Measurements from ENCODE around the gene SLC22A31. TPM values are rescaled to one million over a fixed set of nuclear protein-coding genes. Genes with fewer than 3 reads are reported as not detected.

SLC22A31 gene
- total RNA-seq, 1 donor from 2014 or later = not detected

DNA sequence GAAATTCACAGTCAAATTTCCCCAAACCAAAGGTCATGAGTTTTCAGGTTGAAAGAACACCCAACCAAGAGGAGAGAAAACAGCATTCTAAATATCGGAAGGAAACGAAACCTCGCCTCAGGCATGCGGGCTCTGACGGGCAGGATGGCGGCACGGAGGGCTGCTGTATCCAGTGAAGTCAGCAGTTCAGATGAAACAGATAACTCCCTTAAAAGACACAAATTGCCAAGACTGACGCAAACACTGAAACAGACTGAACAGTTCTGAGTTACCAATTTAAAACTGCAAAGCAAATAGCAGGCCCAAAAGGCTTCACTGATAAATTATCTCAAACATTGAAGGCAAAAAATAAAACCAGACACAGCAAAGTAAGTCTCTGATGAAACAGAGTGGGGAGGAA lies 49.4 kb downstream of the SLC22A31 start:
- Mint-ChIP-seq H3K9me3 (ENCODE audit: unreplicated experiment) (no peaks in the 10 kb centered on the region), H3K4me3 (ENCODE audit: unreplicated experiment) (no peak overlapping the region), H3K27ac (ENCODE audit: unreplicated experiment) (no peak overlapping the region), H3K27me3 (ENCODE audit: unreplicated experiment) (no peaks in the 10 kb centered on the region), H3K4me1 (ENCODE audit: unreplicated experiment) (peaks cover 16% of the 10 kb centered on the region), H3K36me3 (ENCODE audit: unreplicated experiment) (peaks cover 26% of the 10 kb centered on the region)
- no peak for DNase-seq (ENCODE audit: extremely low spot score, unreplicated experiment)
- no peak for TF ChIP-seq CTCF (IDR thresholded peaks at IDR 0.05)

DNA sequence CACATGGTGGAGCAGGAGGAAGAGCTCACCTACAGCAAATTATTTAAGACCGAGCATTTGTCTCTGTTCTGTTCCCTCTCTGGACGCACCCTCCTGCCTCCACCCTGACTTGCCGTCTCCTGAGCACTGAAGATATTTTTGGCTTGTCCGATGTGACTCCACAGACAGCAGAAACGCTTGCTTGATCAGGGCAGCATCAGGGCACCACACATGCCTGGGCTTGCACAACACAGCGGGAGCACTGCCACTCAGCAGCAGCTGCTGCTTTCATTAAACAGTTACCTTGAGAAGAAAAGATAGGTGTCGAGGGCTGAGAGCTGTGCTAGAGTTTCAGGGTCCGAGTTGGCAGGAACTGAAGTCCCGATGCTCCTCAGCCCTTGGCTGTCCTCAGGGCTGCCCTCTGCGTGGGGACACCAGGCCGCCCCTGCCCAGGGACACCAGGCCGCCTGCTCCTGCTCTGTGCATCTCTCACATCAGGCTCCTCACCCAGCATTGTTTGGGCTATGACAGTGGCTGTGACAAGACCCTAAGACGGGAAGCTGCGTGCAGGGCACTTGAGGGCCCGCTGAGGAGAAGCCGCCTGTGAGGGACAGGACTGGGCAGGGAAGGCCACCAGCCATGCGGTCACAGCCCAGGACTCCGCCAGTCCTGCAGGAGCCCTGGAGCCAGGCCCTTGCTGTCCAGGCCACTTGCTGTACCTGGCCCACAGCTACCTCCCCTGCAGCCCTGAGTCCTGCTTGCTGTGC lies 50.1 kb downstream of the SLC22A31 start:
- H3K4me3 Mint-ChIP-seq (ENCODE audit: unreplicated experiment) = no peak overlapping the region
- peaks cover 9% of the 10 kb centered on the region for H3K4me1 Mint-ChIP-seq (ENCODE audit: unreplicated experiment)
- H3K27me3 Mint-ChIP-seq (ENCODE audit: unreplicated experiment) = no peaks in the 10 kb centered on the region
- peaks cover 26% of the 10 kb centered on the region for H3K36me3 Mint-ChIP-seq (ENCODE audit: unreplicated experiment)
- no peak for TF ChIP-seq CTCF (IDR thresholded peaks at IDR 0.05)
- no peaks in the 10 kb centered on the region for H3K9me3 Mint-ChIP-seq (ENCODE audit: unreplicated experiment)
- no peak overlapping the region for H3K27ac Mint-ChIP-seq (ENCODE audit: unreplicated experiment)
- DNase-seq (ENCODE audit: extremely low spot score, unreplicated experiment) = no peak

DNA sequence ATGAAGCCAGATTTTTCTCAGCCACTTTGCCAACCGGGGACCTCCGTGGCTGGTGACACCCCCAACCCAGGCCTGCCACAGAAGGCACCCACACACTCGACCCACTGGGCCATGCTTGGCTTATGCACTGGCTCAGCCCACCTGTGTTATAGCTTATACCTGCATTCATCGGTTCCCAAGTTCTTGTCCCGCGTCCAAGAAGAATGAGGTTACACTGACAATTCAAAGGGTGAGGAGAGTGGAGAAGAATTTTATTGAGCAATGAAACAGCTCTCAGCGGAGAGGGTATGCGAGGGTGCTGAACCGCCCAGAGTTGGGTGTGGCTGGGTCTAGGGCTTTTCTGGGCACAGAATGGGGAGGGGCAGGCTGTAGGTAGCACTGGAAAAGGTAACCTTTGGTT lies 51.0 kb downstream of the SLC22A31 start:
- Mint-ChIP-seq H3K36me3 (ENCODE audit: unreplicated experiment) (peaks cover 26% of the 10 kb centered on the region), H3K9me3 (ENCODE audit: unreplicated experiment) (no peaks in the 10 kb centered on the region), H3K4me3 (ENCODE audit: unreplicated experiment) (no peak overlapping the region), H3K27me3 (ENCODE audit: unreplicated experiment) (no peaks in the 10 kb centered on the region), H3K4me1 (ENCODE audit: unreplicated experiment) (no peaks in the 10 kb centered on the region), H3K27ac (ENCODE audit: unreplicated experiment) (no peak overlapping the region)
- DNase-seq (ENCODE audit: extremely low spot score, unreplicated experiment) = no peak
- no peak for TF ChIP-seq CTCF (IDR thresholded peaks at IDR 0.05)

GRCh38 chr16:89147085-89147817 lies 53.1 kb downstream of the SLC22A31 start:
- no peak for DNase-seq (ENCODE audit: extremely low spot score, unreplicated experiment)
- no peak for TF ChIP-seq CTCF (IDR thresholded peaks at IDR 0.05)
- H3K4me3 Mint-ChIP-seq (ENCODE audit: unreplicated experiment) = no peak overlapping the region
- H3K27ac Mint-ChIP-seq (ENCODE audit: unreplicated experiment) = no peak overlapping the region
- H3K4me1 Mint-ChIP-seq (ENCODE audit: unreplicated experiment) = no peaks in the 10 kb centered on the region
- no peaks in the 10 kb centered on the region for H3K9me3 Mint-ChIP-seq (ENCODE audit: unreplicated experiment)
- peaks cover 23% of the 10 kb centered on the region for H3K36me3 Mint-ChIP-seq (ENCODE audit: unreplicated experiment)
- H3K27me3 Mint-ChIP-seq (ENCODE audit: unreplicated experiment) = no peaks in the 10 kb centered on the region
